GM04503 (cell line): ENCODE measurements around the gene RPA1.

Source experiments
- DNase-seq: peaks from one replicate; pipeline ENCODE4 v3.0.0-alpha.2; 2012; ENCODE audit warnings: low read depth

The RPA1 gene

GRCh38 chr17:1912146-1912545 lies 82.3 kb downstream of the RPA1 start:
- DNase-seq, result no peak

DNA sequence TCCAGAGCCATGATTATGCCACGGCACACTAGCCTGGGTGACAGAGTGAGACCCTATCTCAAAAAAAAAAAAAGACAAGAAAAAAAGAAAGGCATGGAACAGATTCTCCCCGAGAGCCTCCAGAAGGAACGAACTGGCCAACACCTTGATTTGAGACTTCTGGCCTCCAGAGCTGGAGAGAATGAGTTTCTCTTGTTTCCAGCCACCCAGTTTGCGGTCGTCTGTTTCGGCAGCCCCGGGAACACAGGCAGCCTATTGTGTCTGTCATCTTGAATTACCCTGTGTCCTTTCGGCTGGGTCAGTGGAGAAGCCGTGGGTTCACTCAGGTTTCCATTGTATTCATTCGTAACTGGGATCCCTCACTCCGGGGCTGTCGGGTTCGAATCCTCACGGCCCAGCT lies 83.9 kb downstream of the RPA1 start:
- no peak for DNase-seq

DNA sequence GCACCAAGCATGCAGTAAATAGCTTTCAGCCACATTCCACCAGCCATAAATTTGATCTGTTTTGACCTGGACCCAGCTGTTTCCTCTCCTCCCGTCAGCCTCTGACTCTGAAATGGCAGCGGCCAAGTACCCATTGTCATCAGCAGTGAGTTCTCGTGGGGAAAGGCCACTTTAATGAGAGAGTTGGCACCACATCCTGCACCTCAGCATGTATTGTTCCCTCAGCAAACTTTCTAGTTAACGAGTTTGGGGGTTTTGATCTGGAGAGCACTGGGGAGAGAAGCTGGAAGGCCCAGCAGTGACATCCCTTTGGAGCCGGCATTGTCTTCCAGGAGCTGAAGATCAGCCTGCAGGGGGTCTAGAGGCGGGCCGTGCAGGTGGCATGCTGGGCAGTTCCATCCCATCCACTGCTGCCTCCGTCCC lies 84.9 kb downstream of the RPA1 start:
- no peak for DNase-seq

- no peak for DNase-seq
Measured at GRCh38 chr17:1915889-1916288, 86.1 kb downstream of the RPA1 start.

GRCh38 chr17:1916316-1916715 lies 86.5 kb downstream of the RPA1 start:
- DNase-seq, result no peak

- DNase-seq, result no peak
Measured at GRCh38 chr17:1916963-1917715, 87.3 kb downstream of the RPA1 start.

GRCh38 chr17:1918346-1919162 lies 88.7 kb downstream of the RPA1 start:
- DNase-seq, result no peak

- no peak for DNase-seq
Measured at GRCh38 chr17:1919201-1919600, 89.4 kb downstream of the RPA1 start.

GRCh38 chr17:1920948-1921351 lies 91.1 kb downstream of the RPA1 start:
- DNase-seq, result no peak

GRCh38 chr17:1928976-1929375 lies 99.2 kb downstream of the RPA1 start:
- no peak for DNase-seq

DNA sequence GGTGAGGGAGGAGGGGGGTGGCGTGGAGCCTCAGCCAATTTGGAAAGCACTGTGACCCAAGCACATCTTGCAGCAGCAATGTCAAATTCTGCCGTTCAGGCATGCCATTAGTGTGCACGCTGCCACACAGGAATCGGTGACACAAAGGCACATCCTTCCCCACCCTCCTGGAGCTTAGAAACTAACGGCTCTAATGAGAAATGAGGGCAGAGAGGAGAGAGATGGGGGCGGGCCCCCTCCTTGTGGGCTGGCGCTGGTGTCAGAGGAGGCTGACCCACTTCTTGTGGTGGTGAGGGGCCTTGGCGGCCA lies 100.5 kb downstream of the RPA1 start:
- DNase-seq, result no peak

GRCh38 chr17:1931844-1932579 lies 102.2 kb downstream of the RPA1 start:
- no peak for DNase-seq

GRCh38 chr17:1933875-1934715 lies 104.3 kb downstream of the RPA1 start:
- DNase-seq, result no peak

DNA sequence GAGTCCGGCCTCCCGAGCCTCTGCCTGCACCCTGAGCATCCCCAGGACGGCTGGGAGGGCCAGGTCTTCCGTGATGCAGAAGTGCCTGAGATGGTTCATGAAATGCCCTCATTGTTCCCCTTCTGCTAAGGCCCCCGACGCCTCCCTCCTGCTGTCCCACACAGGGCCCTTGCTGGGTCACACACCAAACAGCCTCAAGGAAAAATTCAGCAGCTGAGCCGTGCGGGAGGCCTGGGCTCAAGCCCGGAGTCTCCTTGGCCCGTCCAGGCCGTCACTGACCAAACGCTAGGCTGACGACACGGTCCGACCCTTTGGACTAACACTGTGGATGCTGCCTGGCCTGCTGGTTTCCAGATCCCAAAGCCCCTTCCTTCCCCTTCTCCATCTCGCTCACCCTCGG lies 105.1 kb downstream of the RPA1 start:
- no peak for DNase-seq

GRCh38 chr17:1936766-1937165 lies 107.0 kb downstream of the RPA1 start:
- no peak for DNase-seq

- no peak for DNase-seq
Measured at GRCh38 chr17:1937461-1937860, 107.7 kb downstream of the RPA1 start.

DNA sequence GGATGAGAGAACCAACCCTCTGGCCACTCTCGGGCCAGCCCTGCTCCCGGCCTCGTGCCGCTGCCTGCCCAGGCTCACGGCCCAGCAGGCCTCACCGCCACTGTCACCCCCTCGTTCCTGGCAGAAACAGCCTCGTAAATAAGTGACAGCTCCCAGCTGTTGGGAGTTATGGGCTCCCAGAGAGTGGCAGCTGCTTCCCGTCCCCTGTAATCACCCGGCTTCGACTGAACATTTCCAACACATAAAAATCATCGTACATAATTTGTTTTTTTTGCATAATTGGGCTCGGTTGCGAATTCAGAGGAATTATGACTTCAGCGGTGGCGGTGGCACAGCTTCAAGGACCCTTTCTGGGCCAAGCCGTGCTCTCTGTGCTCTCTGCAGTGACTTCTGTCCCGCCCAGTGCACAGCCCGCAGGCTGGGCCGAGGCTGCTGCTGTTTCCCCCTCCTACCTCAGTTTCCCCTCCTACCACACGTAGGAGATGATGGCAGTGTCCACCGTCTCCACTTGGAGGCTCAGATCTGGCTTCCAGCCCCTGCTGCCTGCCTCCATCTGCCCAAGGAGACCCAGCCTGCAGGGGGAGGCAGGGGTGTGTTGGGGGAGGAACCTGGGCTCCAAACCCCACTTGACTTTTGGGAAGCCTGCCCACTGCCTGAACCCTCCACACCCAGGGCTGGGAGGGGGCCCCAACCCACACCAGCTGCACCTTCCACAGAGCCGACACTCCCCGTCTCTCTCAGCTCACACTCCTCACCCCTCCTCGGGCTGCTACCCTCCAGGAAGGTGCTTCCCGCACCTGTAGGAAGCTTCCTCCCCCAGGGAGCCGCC lies 110.4 kb downstream of the RPA1 start:
- DNase-seq, result no peak

GRCh38 chr17:1940810-1941185 lies 111.0 kb downstream of the RPA1 start:
- no peak for DNase-seq

- no peak for DNase-seq
Measured at GRCh38 chr17:1941272-1942065, 111.7 kb downstream of the RPA1 start.

DNA sequence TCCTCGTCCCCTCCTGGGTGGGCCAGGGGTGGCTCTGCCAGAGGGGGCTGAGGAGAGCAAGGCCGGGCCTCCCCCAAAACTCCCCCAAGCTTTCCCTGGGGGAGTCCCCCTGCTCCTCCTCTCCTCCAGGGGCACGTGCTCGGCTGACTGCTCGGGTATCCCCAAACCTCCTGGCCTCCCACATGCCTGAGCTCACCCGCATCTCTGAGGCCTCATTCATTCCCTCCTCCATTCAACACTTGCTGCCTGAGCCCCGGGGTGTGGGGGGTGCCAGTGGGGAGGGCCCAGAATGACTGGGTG lies 112.2 kb downstream of the RPA1 start:
- no peak for DNase-seq
